Naive thymus-derived CD8-positive, alpha-beta T cell (primary cell): Measurements from ENCODE around the gene PHF10. TPM values are rescaled to one million over a fixed set of nuclear protein-coding genes. Genes with fewer than 3 reads are reported as not detected.

Experiments
- ATAC-seq, 2 donors: fragments of 150-1000 bp; cut with Tn5 transposase in 1 of 2; sonication (Bioruptor Pico), chemical (Tn5 transposase) in 1 of 2; 1 replicate in 1 of 2; 2 replicates in 1 of 2; pipeline ENCODE4 v1.10.0; 2021; ENCODE audit warnings: mild to moderate bottlenecking in 2 of 2, moderate library complexity in 2 of 2
- POLR2A ChIA-PET: fragments of 350-600 bp; sonication (Branson Sonifier 250); formaldehyde crosslinking; loops from one replicate; lab custom pipeline; 2021; ENCODE audit warnings: antibody characterized with exemption; lab: Charles Lee
- DNase-seq, 10 donors: peaks; one replicate each; pipeline versions ENCODE4 v3.0.0 to v3.0.0-alpha.2; 2020 to 2022
- H3K27ac Mint-ChIP-seq, 10 donors: one replicate each; pipeline ENCODE4 v1.8.0; 2020 to 2022; ENCODE audit warnings: mild to moderate bottlenecking in 10 of 10, mixed read lengths in 10 of 10, moderate library complexity in 4 of 10, inconsistent platforms in 1 of 10
- H3K27me3 Mint-ChIP-seq, 5 donors: one replicate each; pipeline ENCODE4 v1.8.0; 2021 to 2022; ENCODE audit warnings: mixed read lengths in 5 of 5
- H3K36me3 Mint-ChIP-seq, 3 donors: one replicate each; pipeline ENCODE4 v1.8.0; 2020 to 2022; ENCODE audit warnings: mixed read lengths in 3 of 3, mild to moderate bottlenecking in 2 of 3, inconsistent platforms in 1 of 3
- H3K4me1 Mint-ChIP-seq, 4 donors: one replicate each; pipeline ENCODE4 v1.8.0; 2021 to 2022; ENCODE audit warnings: mixed read lengths in 4 of 4
- H3K4me3 Mint-ChIP-seq, 10 donors: one replicate each; pipeline ENCODE4 v1.8.0; 2020 to 2022; ENCODE audit warnings: mild to moderate bottlenecking in 10 of 10, mixed read lengths in 10 of 10, moderate library complexity in 6 of 10, inconsistent platforms in 1 of 10
- H3K9me3 Mint-ChIP-seq, 9 donors: one replicate each; pipeline ENCODE4 v1.8.0; 2020 to 2022; ENCODE audit warnings: mixed read lengths in 9 of 9, mild to moderate bottlenecking in 3 of 9, inconsistent platforms in 1 of 9, moderate library complexity in 1 of 9
- polyA plus RNA-seq, 3 donors: library from polyadenylated mRNA; unstranded; fragments of 300-500 nt; fragmentation: Illumina TruSeq; gene quantifications; one replicate each; pipeline ENCODE4 v1.2.3, GENCODE V29; 2021
- total RNA-seq, 8 experiments: library from RNA in 2 of 8; stranded (reverse) in 2 of 8; gene quantifications; one replicate each; pipeline ENCODE4 v1.2.3 and lab custom pipeline; 2021 to 2026

The PHF10 gene
- total and polyA plus RNA-seq, 5 experiments from 2014 or later, result 13.1 to 126 (median 23.2) TPM

GRCh38 chr6:169654598-169655391 is 69.5 kb downstream of the PHF10 start:
- Mint-ChIP-seq H3K4me3 (peak overlapping the region; percentile 86 to 95 (median 92)), H3K9me3 (no peaks in the 10 kb centered on the region), H3K4me1 (peaks cover 10 to 15% (median 12%) of the 10 kb centered on the region in 4 donors), H3K36me3 (peaks cover 0 to 28% (median 7%) of the 10 kb centered on the region in 3 donors), H3K27me3 (no peaks in the 10 kb centered on the region), H3K27ac (peak overlapping the region; percentile 85 to 95 (median 92))
- POLR2A ChIA-PET, result interaction anchor here (1.0 to 1.6 kb wide), 3 partner anchors 48 to 899 kb away, joined by 3 to 6 read pairs (median 4); partner anchors contain the start of gene TBP
- ATAC-seq (peak; percentile 92 to 94), DNase-seq (peak; percentile 51 to 85 (median 70))

Other genes starting within 250 kb of the PHF10 start
- 10 to 100 TPM; 74.1 to 80.9 TPM for gene WDR27, start 22.5 kb downstream of the PHF10 start, total RNA-seq
- gene WDR27, start 22.5 kb downstream of the PHF10 start, polyA plus RNA-seq, result 1 to 10 TPM; 3.7 to 7.3 (median 6.4) TPM
- gene C6orf120, start 22.4 kb downstream of the PHF10 start, total RNA-seq, result 10 to 100 TPM; 30.7 to 30.8 TPM
- 10 to 100 TPM in 1 of 3 donors, 1 to 10 TPM in 2; 7.9 to 10.1 (median 8.1) TPM for gene C6orf120, start 22.4 kb downstream of the PHF10 start, polyA plus RNA-seq
- 1 to 10 TPM; 7.2 to 7.4 TPM for gene DYNLT2, start 27.1 kb upstream of the PHF10 start, total RNA-seq
- under 1 TPM; 0.35 to 0.67 (median 0.63) TPM for gene DYNLT2, start 27.1 kb upstream of the PHF10 start, polyA plus RNA-seq
- 10 to 100 TPM; 38.7 to 41.5 TPM for gene ERMARD, start 27.1 kb upstream of the PHF10 start, total RNA-seq
- 10 to 100 TPM in 1 of 3 donors, 1 to 10 TPM in 2; 9.2 to 12.4 (median 9.2) TPM for gene ERMARD, start 27.1 kb upstream of the PHF10 start, polyA plus RNA-seq